ENCODE results near the gene CHRDL2.
A peak's percentile ranks its signal among the peaks of the same experiment; 100 is the strongest.

CHRDL2 gene

GRCh38 chr11:74701351-74701750 lies 29.9 kb downstream of the CHRDL2 start:
- Histone ChIP-seq H3K9ac (ENCODE audit: low read depth in 1 of 2, low read length in 2 of 2) (no peak overlapping the region), H3K4me1 (ENCODE audit: control insufficient read depth in 2 of 2, insufficient read depth in 2 of 2, low read length in 2 of 2) (peaks cover 3 to 5% of the 10 kb centered on the region in 2 donors), H3K27ac (ENCODE audit: low read depth in 2 of 2, low read length in 2 of 2) (no peak overlapping the region), H3K27me3 (ENCODE audit: control insufficient read depth in 2 of 2, insufficient read depth in 2 of 2, low read length in 2 of 2) (no peaks in the 10 kb centered on the region), H3K4me3 (ENCODE audit: low read length in 2 of 2) (no peak overlapping the region), H3K9me3 (ENCODE audit: control insufficient read depth in 2 of 2, low read length in 2 of 2) (no peaks in the 10 kb centered on the region), H3K36me3 (ENCODE audit: control insufficient read depth in 2 of 2, insufficient read depth in 2 of 2, low read length in 2 of 2) (no peaks in the 10 kb centered on the region)

- H3K4me1 ChIP-seq (ENCODE audit: control insufficient read depth in 2 of 2, insufficient read depth in 2 of 2, low read length in 2 of 2) = peaks cover 3 to 5% of the 10 kb centered on the region in 2 donors
- no peaks in the 10 kb centered on the region for H3K36me3 ChIP-seq (ENCODE audit: control insufficient read depth in 2 of 2, insufficient read depth in 2 of 2, low read length in 2 of 2)
- H3K9ac ChIP-seq (ENCODE audit: low read depth in 1 of 2, low read length in 2 of 2) = no peak overlapping the region
- H3K9me3 ChIP-seq (ENCODE audit: control insufficient read depth in 2 of 2, low read length in 2 of 2) = no peaks in the 10 kb centered on the region
- H3K4me3 ChIP-seq (ENCODE audit: low read length in 2 of 2) = no peak overlapping the region
- no peak overlapping the region for H3K27ac ChIP-seq (ENCODE audit: low read depth in 2 of 2, low read length in 2 of 2)
- H3K27me3 ChIP-seq (ENCODE audit: control insufficient read depth in 2 of 2, insufficient read depth in 2 of 2, low read length in 2 of 2) = no peaks in the 10 kb centered on the region
These were observed 31.4 kb downstream of the CHRDL2 start for GRCh38 chr11:74699615-74700396.

- no peak overlapping the region for H3K4me3 ChIP-seq (ENCODE audit: low read length in 2 of 2)
- H3K9me3 ChIP-seq (ENCODE audit: control insufficient read depth in 2 of 2, low read length in 2 of 2) = no peaks in the 10 kb centered on the region
- no peaks in the 10 kb centered on the region for H3K36me3 ChIP-seq (ENCODE audit: control insufficient read depth in 2 of 2, insufficient read depth in 2 of 2, low read length in 2 of 2)
- peaks cover 3 to 5% of the 10 kb centered on the region in 2 donors for H3K4me1 ChIP-seq (ENCODE audit: control insufficient read depth in 2 of 2, insufficient read depth in 2 of 2, low read length in 2 of 2)
- H3K27me3 ChIP-seq (ENCODE audit: control insufficient read depth in 2 of 2, insufficient read depth in 2 of 2, low read length in 2 of 2) = no peaks in the 10 kb centered on the region
- no peak overlapping the region for H3K9ac ChIP-seq (ENCODE audit: low read depth in 1 of 2, low read length in 2 of 2)
- peak overlapping the region; percentile 47 to 68 for H3K27ac ChIP-seq (ENCODE audit: low read depth in 2 of 2, low read length in 2 of 2)
These were observed 33.5 kb downstream of the CHRDL2 start for GRCh38 chr11:74697722-74698121.

- H3K4me1 ChIP-seq (ENCODE audit: control insufficient read depth in 2 of 2, insufficient read depth in 2 of 2, low read length in 2 of 2) = peaks cover 3 to 5% of the 10 kb centered on the region in 2 donors
- H3K9me3 ChIP-seq (ENCODE audit: control insufficient read depth in 2 of 2, low read length in 2 of 2) = no peaks in the 10 kb centered on the region
- H3K4me3 ChIP-seq (ENCODE audit: low read length in 2 of 2) = peak overlapping the region in 1 of 2 donors; percentile 14
- H3K27me3 ChIP-seq (ENCODE audit: control insufficient read depth in 2 of 2, insufficient read depth in 2 of 2, low read length in 2 of 2) = no peaks in the 10 kb centered on the region
- H3K9ac ChIP-seq (ENCODE audit: low read depth in 1 of 2, low read length in 2 of 2) = no peak overlapping the region
- peak overlapping the region; percentile 47 to 68 for H3K27ac ChIP-seq (ENCODE audit: low read depth in 2 of 2, low read length in 2 of 2)
- no peaks in the 10 kb centered on the region for H3K36me3 ChIP-seq (ENCODE audit: control insufficient read depth in 2 of 2, insufficient read depth in 2 of 2, low read length in 2 of 2)
These were observed 34.1 kb downstream of the CHRDL2 start for GRCh38 chr11:74696939-74697675.

- H3K9ac ChIP-seq (ENCODE audit: low read depth in 1 of 2, low read length in 2 of 2) = no peak overlapping the region
- no peaks in the 10 kb centered on the region for H3K27me3 ChIP-seq (ENCODE audit: control insufficient read depth in 2 of 2, insufficient read depth in 2 of 2, low read length in 2 of 2)
- peaks cover 3 to 5% of the 10 kb centered on the region in 2 donors for H3K4me1 ChIP-seq (ENCODE audit: control insufficient read depth in 2 of 2, insufficient read depth in 2 of 2, low read length in 2 of 2)
- H3K36me3 ChIP-seq (ENCODE audit: control insufficient read depth in 2 of 2, insufficient read depth in 2 of 2, low read length in 2 of 2) = no peaks in the 10 kb centered on the region
- H3K4me3 ChIP-seq (ENCODE audit: low read length in 2 of 2) = peak overlapping the region in 1 of 2 donors; percentile 10
- peak overlapping the region; percentile 47 to 68 for H3K27ac ChIP-seq (ENCODE audit: low read depth in 2 of 2, low read length in 2 of 2)
- H3K9me3 ChIP-seq (ENCODE audit: control insufficient read depth in 2 of 2, low read length in 2 of 2) = no peaks in the 10 kb centered on the region
These were observed 34.7 kb downstream of the CHRDL2 start for GRCh38 chr11:74696500-74696899.

- H3K4me3 ChIP-seq (ENCODE audit: low read length in 2 of 2) = no peak overlapping the region
- no peaks in the 10 kb centered on the region for H3K27me3 ChIP-seq (ENCODE audit: control insufficient read depth in 2 of 2, insufficient read depth in 2 of 2, low read length in 2 of 2)
- H3K9me3 ChIP-seq (ENCODE audit: control insufficient read depth in 2 of 2, low read length in 2 of 2) = no peaks in the 10 kb centered on the region
- H3K36me3 ChIP-seq (ENCODE audit: control insufficient read depth in 2 of 2, insufficient read depth in 2 of 2, low read length in 2 of 2) = no peaks in the 10 kb centered on the region
- no peak overlapping the region for H3K27ac ChIP-seq (ENCODE audit: low read depth in 2 of 2, low read length in 2 of 2)
- H3K4me1 ChIP-seq (ENCODE audit: control insufficient read depth in 2 of 2, insufficient read depth in 2 of 2, low read length in 2 of 2) = peaks cover 3 to 5% of the 10 kb centered on the region in 2 donors
- H3K9ac ChIP-seq (ENCODE audit: low read depth in 1 of 2, low read length in 2 of 2) = no peak overlapping the region
These were observed 35.4 kb downstream of the CHRDL2 start for GRCh38 chr11:74695705-74696280.

- Histone ChIP-seq H3K9ac (ENCODE audit: low read depth in 1 of 2, low read length in 2 of 2) (no peak overlapping the region), H3K36me3 (ENCODE audit: control insufficient read depth in 2 of 2, insufficient read depth in 2 of 2, low read length in 2 of 2) (no peaks in the 10 kb centered on the region), H3K4me1 (ENCODE audit: control insufficient read depth in 2 of 2, insufficient read depth in 2 of 2, low read length in 2 of 2) (peaks cover 3 to 5% of the 10 kb centered on the region in 2 donors), H3K9me3 (ENCODE audit: control insufficient read depth in 2 of 2, low read length in 2 of 2) (no peaks in the 10 kb centered on the region), H3K27me3 (ENCODE audit: control insufficient read depth in 2 of 2, insufficient read depth in 2 of 2, low read length in 2 of 2) (no peaks in the 10 kb centered on the region), H3K4me3 (ENCODE audit: low read length in 2 of 2) (no peak overlapping the region), H3K27ac (ENCODE audit: low read depth in 2 of 2, low read length in 2 of 2) (no peak overlapping the region)
These were observed 36.9 kb downstream of the CHRDL2 start for GRCh38 chr11:74694136-74694930.

GRCh38 chr11:74693531-74693930 lies 37.7 kb downstream of the CHRDL2 start:
- H3K9me3 ChIP-seq (ENCODE audit: control insufficient read depth in 2 of 2, low read length in 2 of 2) = no peaks in the 10 kb centered on the region
- H3K4me1 ChIP-seq (ENCODE audit: control insufficient read depth in 2 of 2, insufficient read depth in 2 of 2, low read length in 2 of 2) = peaks cover 3 to 5% of the 10 kb centered on the region in 2 donors
- no peak overlapping the region for H3K9ac ChIP-seq (ENCODE audit: low read depth in 1 of 2, low read length in 2 of 2)
- H3K27ac ChIP-seq (ENCODE audit: low read depth in 2 of 2, low read length in 2 of 2) = no peak overlapping the region
- no peak overlapping the region for H3K4me3 ChIP-seq (ENCODE audit: low read length in 2 of 2)
- no peaks in the 10 kb centered on the region for H3K36me3 ChIP-seq (ENCODE audit: control insufficient read depth in 2 of 2, insufficient read depth in 2 of 2, low read length in 2 of 2)
- no peaks in the 10 kb centered on the region for H3K27me3 ChIP-seq (ENCODE audit: control insufficient read depth in 2 of 2, insufficient read depth in 2 of 2, low read length in 2 of 2)

GRCh38 chr11:74691755-74692154 lies 39.5 kb downstream of the CHRDL2 start:
- peaks cover 3 to 4% of the 10 kb centered on the region in 2 donors for H3K4me1 ChIP-seq (ENCODE audit: control insufficient read depth in 2 of 2, insufficient read depth in 2 of 2, low read length in 2 of 2)

More at GRCh38 chr11:74691755-74692154, 39.5 kb downstream of the CHRDL2 start:
- no peaks in the 10 kb centered on the region for H3K9me3 ChIP-seq (ENCODE audit: control insufficient read depth in 2 of 2, low read length in 2 of 2)
- no peak overlapping the region for H3K4me3 ChIP-seq (ENCODE audit: low read length in 2 of 2)
- no peak overlapping the region for H3K9ac ChIP-seq (ENCODE audit: low read depth in 1 of 2, low read length in 2 of 2)
- no peaks in the 10 kb centered on the region for H3K36me3 ChIP-seq (ENCODE audit: control insufficient read depth in 2 of 2, insufficient read depth in 2 of 2, low read length in 2 of 2)
- no peaks in the 10 kb centered on the region for H3K27me3 ChIP-seq (ENCODE audit: control insufficient read depth in 2 of 2, insufficient read depth in 2 of 2, low read length in 2 of 2)
- H3K27ac ChIP-seq (ENCODE audit: low read depth in 2 of 2, low read length in 2 of 2) = no peak overlapping the region
